Measurements from ENCODE around the gene VPS51. TPM values are rescaled to one million over a fixed set of nuclear protein-coding genes. Genes with fewer than 3 reads are reported as not detected.

VPS51 gene
- polyA plus RNA-seq, 1 donor from 2014 or later = 230 TPM

GRCh38 chr11:65130631-65131416 is 34.8 kb downstream of the VPS51 start:
- H2AFZ ChIP-seq (ENCODE audit: low read depth, low read length) = no peak overlapping the region
- H3K9ac ChIP-seq (ENCODE audit: low read length) = no peak overlapping the region
- no peak overlapping the region for H3K27ac ChIP-seq (ENCODE audit: low read length)
- TF ChIP-seq TAF1 (IDR thresholded peaks at IDR 0.05; ENCODE audit: low read depth) (no peak), EP300 (conservative IDR thresholded peaks at IDR 0.05; ENCODE audit: poor library complexity, severe bottlenecking) (no peak), SMC3 (conservative IDR thresholded peaks at IDR 0.05; ENCODE audit: poor library complexity) (no peak), POLR2AphosphoS5 (IDR thresholded peaks at IDR 0.05) (no peak), EZH2 (IDR thresholded peaks at IDR 0.05; ENCODE audit: borderline replicate concordance, insufficient read depth, low read length, poor library complexity, severe bottlenecking) (no peak), CTCF (IDR thresholded peaks at IDR 0.05; ENCODE audit: poor library complexity, severe bottlenecking) (no peak), RAD21 (conservative IDR thresholded peaks at IDR 0.05) (no peak)
- TF ChIP-seq, protein P1, sequence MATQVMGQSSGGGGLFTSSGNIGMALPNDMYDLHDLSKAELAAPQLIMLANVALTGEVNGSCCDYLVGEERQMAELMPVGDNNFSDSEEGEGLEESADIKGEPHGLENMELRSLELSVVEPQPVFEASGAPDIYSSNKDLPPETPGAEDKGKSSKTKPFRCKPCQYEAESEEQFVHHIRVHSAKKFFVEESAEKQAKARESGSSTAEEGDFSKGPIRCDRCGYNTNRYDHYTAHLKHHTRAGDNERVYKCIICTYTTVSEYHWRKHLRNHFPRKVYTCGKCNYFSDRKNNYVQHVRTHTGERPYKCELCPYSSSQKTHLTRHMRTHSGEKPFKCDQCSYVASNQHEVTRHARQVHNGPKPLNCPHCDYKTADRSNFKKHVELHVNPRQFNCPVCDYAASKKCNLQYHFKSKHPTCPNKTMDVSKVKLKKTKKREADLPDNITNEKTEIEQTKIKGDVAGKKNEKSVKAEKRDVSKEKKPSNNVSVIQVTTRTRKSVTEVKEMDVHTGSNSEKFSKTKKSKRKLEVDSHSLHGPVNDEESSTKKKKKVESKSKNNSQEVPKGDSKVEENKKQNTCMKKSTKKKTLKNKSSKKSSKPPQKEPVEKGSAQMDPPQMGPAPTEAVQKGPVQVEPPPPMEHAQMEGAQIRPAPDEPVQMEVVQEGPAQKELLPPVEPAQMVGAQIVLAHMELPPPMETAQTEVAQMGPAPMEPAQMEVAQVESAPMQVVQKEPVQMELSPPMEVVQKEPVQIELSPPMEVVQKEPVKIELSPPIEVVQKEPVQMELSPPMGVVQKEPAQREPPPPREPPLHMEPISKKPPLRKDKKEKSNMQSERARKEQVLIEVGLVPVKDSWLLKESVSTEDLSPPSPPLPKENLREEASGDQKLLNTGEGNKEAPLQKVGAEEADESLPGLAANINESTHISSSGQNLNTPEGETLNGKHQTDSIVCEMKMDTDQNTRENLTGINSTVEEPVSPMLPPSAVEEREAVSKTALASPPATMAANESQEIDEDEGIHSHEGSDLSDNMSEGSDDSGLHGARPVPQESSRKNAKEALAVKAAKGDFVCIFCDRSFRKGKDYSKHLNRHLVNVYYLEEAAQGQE (IDR thresholded peaks at IDR 0.05; ENCODE audit: borderline replicate concordance) = no peak
- no peaks in the 10 kb centered on the region for H3K36me3 ChIP-seq (ENCODE audit: insufficient read depth, low read length)
- H3K9me2 ChIP-seq (ENCODE audit: insufficient read depth, low read length) = no peaks in the 10 kb centered on the region
- H3K4me2 ChIP-seq (ENCODE audit: low read length) = no peak overlapping the region
- H3K4me3 ChIP-seq (ENCODE audit: low read length) = no peak overlapping the region
- H3K27me3 ChIP-seq (ENCODE audit: insufficient read depth, low read depth, low read length) = no peaks in the 10 kb centered on the region
- peaks cover 16% of the 10 kb centered on the region for H3K79me2 ChIP-seq (replicated peaks; ENCODE audit: insufficient read depth, low read length)
- no peaks in the 10 kb centered on the region for H3K9me3 ChIP-seq (ENCODE audit: low read length)
- peaks cover 1% of the 10 kb centered on the region for H3F3A ChIP-seq (ENCODE audit: insufficient read depth, low read length, poor library complexity, severe bottlenecking)
- H4K20me1 ChIP-seq (ENCODE audit: insufficient read depth) = no peaks in the 10 kb centered on the region

GRCh38 chr11:65131417-65131776 is 35.4 kb downstream of the VPS51 start:
- Histone ChIP-seq H3K4me2 (ENCODE audit: low read length) (no peak overlapping the region), H3K27ac (ENCODE audit: low read length) (no peak overlapping the region), H2AFZ (ENCODE audit: low read depth, low read length) (no peak overlapping the region), H3K9me3 (ENCODE audit: low read length) (no peaks in the 10 kb centered on the region), H3K36me3 (ENCODE audit: insufficient read depth, low read length) (no peaks in the 10 kb centered on the region), H3K9ac (ENCODE audit: low read length) (no peak overlapping the region), H3K79me2 (replicated peaks; ENCODE audit: insufficient read depth, low read length) (peaks cover 16% of the 10 kb centered on the region), H3F3A (ENCODE audit: insufficient read depth, low read length, poor library complexity, severe bottlenecking) (peaks cover 5% of the 10 kb centered on the region), H3K4me3 (ENCODE audit: low read length) (no peak overlapping the region), H3K27me3 (ENCODE audit: insufficient read depth, low read depth, low read length) (no peaks in the 10 kb centered on the region), H3K9me2 (ENCODE audit: insufficient read depth, low read length) (no peaks in the 10 kb centered on the region), H4K20me1 (ENCODE audit: insufficient read depth) (no peaks in the 10 kb centered on the region)
- TF ChIP-seq TAF1 (IDR thresholded peaks at IDR 0.05; ENCODE audit: low read depth) = no peak
- TF ChIP-seq, protein P1 (IDR thresholded peaks at IDR 0.05; ENCODE audit: borderline replicate concordance) = no peak
- no peak for TF ChIP-seq EZH2 (IDR thresholded peaks at IDR 0.05; ENCODE audit: borderline replicate concordance, insufficient read depth, low read length, poor library complexity, severe bottlenecking)
- TF ChIP-seq MXI1 (conservative IDR thresholded peaks at IDR 0.05; ENCODE audit: poor library complexity, severe bottlenecking) = no peak
- TF ChIP-seq RAD21 (conservative IDR thresholded peaks at IDR 0.05) = no peak
- no peak for TF ChIP-seq CTCF (IDR thresholded peaks at IDR 0.05; ENCODE audit: poor library complexity, severe bottlenecking)
- TF ChIP-seq SMC3 (conservative IDR thresholded peaks at IDR 0.05; ENCODE audit: poor library complexity) = no peak
- TF ChIP-seq EP300 (conservative IDR thresholded peaks at IDR 0.05; ENCODE audit: poor library complexity, severe bottlenecking) = no peak
- TF ChIP-seq POLR2AphosphoS5 (IDR thresholded peaks at IDR 0.05) = no peak

All from neural cell (in vitro differentiated cells).